BJ (cell line): ENCODE measurements around the gene NT5C2. TPM values are rescaled to one million over a fixed set of nuclear protein-coding genes. Genes with fewer than 3 reads are reported as not detected.

ENCODE experiments used
- CTCF ChIA-PET: fragments of 350-600 bp; formaldehyde crosslinking; extraction: SDS; loops from one replicate; lab custom pipeline; 2021; ENCODE audit warnings: antibody characterized with exemption, inconsistent platforms; lab: Yijun Ruan, JAX
- POLR2A ChIA-PET: fragments of 300-600 bp; sonication (Branson Sonifier 250); formaldehyde crosslinking; extraction: SDS; loops from one replicate; lab custom pipeline; 2021; ENCODE audit warnings: antibody characterized with exemption; lab: Charles Lee
- DNase-seq: peaks from one replicate; pipeline ENCODE4 v3.0.0-alpha.2; 2011; ENCODE audit warnings: low read depth
- H3K27me3 ChIP-seq: 2 replicates; pipeline ENCODE4 v1.6.0; 2011; ENCODE audit warnings: low read length; ENCODE audit not compliant: control insufficient read depth, insufficient read depth
- H3K36me3 ChIP-seq: 2 replicates; pipeline ENCODE4 v1.5.1; 2011; ENCODE audit warnings: low read length; ENCODE audit not compliant: control insufficient read depth, insufficient read depth
- H3K4me3 ChIP-seq: 2 replicates; pipeline ENCODE4 v1.5.1; 2011; ENCODE audit warnings: low read depth, mild to moderate bottlenecking, control low read depth, low read length
- CTCF ChIP-seq: IDR thresholded peaks from 2 replicates; pipeline ENCODE4 v1.5.1; 2011; ENCODE audit warnings: low read depth, mild to moderate bottlenecking, control low read depth, inconsistent platforms, low read length, moderate library complexity; ENCODE audit not compliant: insufficient read depth
- polyA plus RNA-seq: library from polyadenylated mRNA; depleted of rRNA; stranded (reverse); fragments of >200 nt; gene quantifications from 2 replicates; pipeline ENCODE4 v1.2.3, GENCODE V29; 2011

The NT5C2 gene
- polyA plus RNA-seq, 1 experiment = 49.3 TPM

- ChIA-PET CTCF (interaction anchor here (0.8 to 1.0 kb wide), 2 partner anchors 10 to 132 kb away, joined by 3 read pairs; no protein-coding TSS in a partner anchor), POLR2A (no interaction called here)
- Histone ChIP-seq H3K27me3 (no peaks in the 10 kb centered on the region), H3K36me3 (no peaks in the 10 kb centered on the region), H3K4me3 (no peak overlapping the region)
- DNase-seq = no peak
- TF ChIP-seq CTCF = no peak
Observed at GRCh38 chr10:103049237-103049636, 143.8 kb downstream of the NT5C2 start.

GRCh38 chr10:103047381-103047780 is 145.7 kb downstream of the NT5C2 start:
- ChIA-PET CTCF (interaction anchor here (3.0 kb wide), 1 partner anchor 129 kb away, joined by 10 read pairs; the partner anchor contains the start of gene CNNM2), POLR2A (no interaction called here)
- no peaks in the 10 kb centered on the region for H3K27me3 ChIP-seq
- H3K4me3 ChIP-seq = no peak overlapping the region
- no peaks in the 10 kb centered on the region for H3K36me3 ChIP-seq
- TF ChIP-seq CTCF = no peak
- DNase-seq = no peak

DNA sequence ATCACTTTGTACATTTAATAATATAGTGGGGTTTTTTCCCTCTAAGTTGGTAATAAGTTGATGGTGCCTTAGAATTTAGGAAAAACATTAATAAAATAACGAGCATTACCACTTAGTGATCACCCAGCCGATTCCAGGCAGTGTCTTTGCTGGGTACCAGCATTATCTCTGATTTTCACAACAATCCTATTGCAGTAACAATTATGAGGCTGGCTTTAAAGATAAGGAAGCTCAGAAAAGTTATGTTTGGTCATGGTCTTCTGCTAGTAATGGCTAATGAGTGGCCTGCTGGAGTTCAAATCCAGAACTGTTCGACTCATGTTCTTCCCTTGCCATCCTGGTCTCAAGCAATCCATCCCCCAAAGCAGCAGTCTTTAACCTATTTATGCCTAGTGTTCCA is 147.1 kb downstream of the NT5C2 start:
- H3K27me3 ChIP-seq = no peaks in the 10 kb centered on the region
- no peak overlapping the region for H3K4me3 ChIP-seq
- POLR2A ChIA-PET = no interaction called here
- CTCF ChIA-PET = interaction anchor here (1.1 to 3.0 kb wide), 2 partner anchors 64 to 128 kb away, joined by 3 to 10 read pairs; partner anchors contain the start of gene CNNM2
- no peaks in the 10 kb centered on the region for H3K36me3 ChIP-seq
- no peak for TF ChIP-seq CTCF
- no peak for DNase-seq

- Histone ChIP-seq H3K27me3 (no peaks in the 10 kb centered on the region), H3K36me3 (no peaks in the 10 kb centered on the region), H3K4me3 (no peak overlapping the region)
- DNase-seq = peak; percentile 73
- no peak for TF ChIP-seq CTCF
- POLR2A ChIA-PET = no interaction called here
- CTCF ChIA-PET = interaction anchor here (1.1 kb wide), 1 partner anchor 65 kb away, joined by 3 read pairs; no protein-coding TSS in a partner anchor
Observed at GRCh38 chr10:103044942-103045489, 148.1 kb downstream of the NT5C2 start.

- DNase-seq = no peak
- POLR2A ChIA-PET = no interaction called here
- Histone ChIP-seq H3K27me3 (no peaks in the 10 kb centered on the region), H3K4me3 (no peak overlapping the region), H3K36me3 (no peaks in the 10 kb centered on the region)
- CTCF ChIA-PET = interaction anchor here (0.7 kb wide), 1 partner anchor 12 kb away, joined by 4 read pairs; no protein-coding TSS in a partner anchor
- no peak for TF ChIP-seq CTCF
Observed at GRCh38 chr10:103042908-103043307, 150.2 kb downstream of the NT5C2 start.
